HG02678 (cell line): ENCODE data around the gene CUL4B.
"Not testable (repeated sequence)": the region's sequence is repeated elsewhere in the genome, so short reads cannot be mapped to it uniquely, and the experiment has no call there.

Source experiments
- ATAC-seq: cut with Tn5 transposase; IDR thresholded peaks from one replicate; pipeline ENCODE4 v1.9.1; 2021; ENCODE audit warnings: mild to moderate bottlenecking, moderate library complexity; ENCODE audit not compliant: unreplicated experiment

The CUL4B gene

GRCh38 chrX:120534413-120535205 lies 26.2 kb downstream of the CUL4B start:
- no peak for ATAC-seq

DNA sequence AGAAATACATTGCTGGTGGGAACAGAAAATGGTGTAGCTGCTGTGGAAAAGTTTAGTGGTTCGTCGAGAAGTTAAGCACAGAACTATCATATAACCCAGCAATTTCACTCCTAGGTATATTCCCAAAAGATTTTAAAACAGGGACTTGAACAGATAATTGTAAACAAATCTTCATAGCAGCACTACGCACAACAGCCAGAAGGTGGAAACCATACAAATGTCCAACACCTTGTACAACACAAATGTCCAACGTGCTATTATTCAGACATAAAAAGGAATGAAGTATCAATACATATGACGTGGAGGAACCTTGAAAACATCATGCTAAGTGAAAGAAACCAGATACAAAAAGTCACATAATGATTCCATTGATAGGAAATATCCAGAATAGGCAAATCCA lies 37.9 kb downstream of the CUL4B start:
- ATAC-seq: no peak

DNA sequence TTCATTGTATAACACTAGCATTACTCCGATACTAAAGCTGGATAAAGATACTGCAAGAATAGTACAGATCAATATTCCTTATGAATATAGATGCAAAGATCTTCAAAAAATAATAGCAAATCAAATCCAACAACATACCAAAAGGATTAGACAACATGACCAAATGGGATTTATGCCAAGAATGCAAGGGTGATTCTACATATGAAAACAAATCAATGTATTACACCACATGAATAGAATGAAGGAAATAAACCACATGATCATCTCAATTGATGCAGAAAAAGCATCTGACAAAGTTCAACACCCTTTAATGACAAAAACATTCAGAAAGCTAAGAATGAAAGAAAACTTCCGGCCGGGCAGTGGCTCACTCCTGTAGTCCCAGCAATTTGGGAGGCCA lies 42.8 kb downstream of the CUL4B start:
- no peak for ATAC-seq

GRCh38 chrX:120514236-120514635 lies 46.5 kb downstream of the CUL4B start:
- ATAC-seq: no peak

GRCh38 chrX:120512627-120513026 lies 48.1 kb downstream of the CUL4B start:
- no peak for ATAC-seq

DNA sequence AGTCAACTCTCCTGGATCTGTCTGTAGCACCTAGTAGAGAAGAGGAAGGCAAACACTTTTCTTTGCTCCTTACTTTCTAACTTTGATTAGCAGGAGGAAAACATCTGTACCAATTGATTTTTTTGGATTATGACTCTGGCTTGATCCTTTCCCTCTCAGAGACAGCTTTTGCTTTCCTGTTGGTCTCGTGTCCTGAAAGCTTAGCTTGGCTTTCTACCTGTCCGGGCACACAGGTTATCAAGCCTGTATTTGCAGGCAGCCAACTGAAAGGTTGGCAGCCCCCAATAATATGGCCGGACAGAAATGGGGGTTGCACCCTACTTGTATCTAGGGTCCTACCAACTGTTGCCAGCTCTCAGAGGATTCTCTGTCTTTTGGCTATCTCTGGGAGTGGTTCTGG lies 48.5 kb downstream of the CUL4B start:
- ATAC-seq: no peak

GRCh38 chrX:120504569-120504968 lies 56.2 kb downstream of the CUL4B start:
- ATAC-seq: no peak

- no peak for ATAC-seq
Measured at GRCh38 chrX:120499301-120500072, 61.3 kb downstream of the CUL4B start.

- not testable (repeated sequence) for ATAC-seq
Measured at GRCh38 chrX:120490119-120490518, 70.6 kb downstream of the CUL4B start.

DNA sequence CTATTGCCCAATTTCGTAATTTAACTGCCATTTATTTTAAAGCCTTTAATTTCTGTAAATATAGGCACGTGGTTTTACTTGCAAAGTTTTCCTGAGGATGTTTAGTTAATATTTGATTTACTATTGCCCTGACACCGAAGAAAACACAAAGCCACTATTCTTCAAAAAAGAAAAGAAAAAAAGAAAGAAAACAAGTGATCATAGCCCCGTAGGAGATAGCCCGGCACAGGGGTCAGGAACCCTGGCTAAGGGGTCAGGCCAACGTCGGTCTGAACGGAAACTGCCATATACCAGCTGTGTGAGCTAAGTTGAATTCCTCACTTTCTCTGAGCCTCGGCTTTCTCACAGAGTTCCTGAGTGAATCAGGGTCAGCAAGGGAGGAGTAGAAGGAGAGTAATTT lies 74.0 kb downstream of the CUL4B start:
- no peak for ATAC-seq

GRCh38 chrX:120485638-120486520 lies 74.9 kb downstream of the CUL4B start:
- ATAC-seq: peak; percentile 78

GRCh38 chrX:120485315-120485637 lies 75.5 kb downstream of the CUL4B start:
- ATAC-seq: peak; percentile 7

DNA sequence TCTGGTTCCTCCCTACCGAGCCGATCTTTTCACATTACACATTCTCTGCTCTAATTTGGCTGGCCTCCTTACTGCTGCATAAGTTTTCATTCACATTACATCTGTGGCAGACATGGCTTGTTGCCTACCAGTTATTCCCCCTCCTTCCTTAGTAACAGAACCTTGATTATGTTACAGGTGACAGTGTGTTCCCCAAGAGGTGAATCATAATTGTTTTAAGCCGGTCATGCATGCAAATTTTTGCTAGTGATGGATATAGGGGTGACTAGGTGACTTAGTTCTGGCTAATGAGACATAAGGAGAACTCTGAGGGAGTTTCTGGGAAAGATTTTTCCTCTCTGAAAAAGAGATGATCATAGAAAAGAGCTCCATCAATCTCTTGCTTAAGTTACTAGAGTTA lies 83.3 kb downstream of the CUL4B start:
- no peak for ATAC-seq

GRCh38 chrX:120476714-120477113 lies 84.0 kb downstream of the CUL4B start:
- ATAC-seq: no peak

GRCh38 chrX:120475447-120475846 lies 85.3 kb downstream of the CUL4B start:
- not testable (repeated sequence) for ATAC-seq
